ENCODE results near the gene KCNJ3.
"Not testable (repeated sequence)": the region's sequence is repeated elsewhere in the genome, so short reads cannot be mapped to it uniquely, and the experiment has no call there.

Gene KCNJ3

DNA sequence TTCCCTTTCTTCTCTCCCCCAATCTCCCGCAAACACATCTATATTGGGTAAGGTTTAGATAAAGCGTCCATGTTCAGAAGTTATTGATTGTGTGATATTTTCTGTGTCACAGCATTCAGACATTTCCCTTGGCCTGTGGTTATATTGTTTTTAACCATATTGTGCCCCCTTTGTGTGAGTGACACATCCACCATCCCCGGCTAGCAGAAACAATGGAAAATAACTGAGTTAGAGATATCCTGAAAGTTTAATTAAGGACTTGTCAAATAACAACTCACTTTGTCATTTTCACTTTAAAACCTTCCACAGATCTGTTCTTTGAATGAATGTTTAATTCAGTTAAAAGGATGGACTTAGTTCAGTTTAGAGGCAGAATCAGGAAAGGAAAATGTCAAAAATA lies 151.0 kb downstream of the KCNJ3 start:
- no peak for DNase-seq

GRCh38 chr2:154850532-154850931 lies 152.0 kb downstream of the KCNJ3 start:
- DNase-seq, result no peak

DNA sequence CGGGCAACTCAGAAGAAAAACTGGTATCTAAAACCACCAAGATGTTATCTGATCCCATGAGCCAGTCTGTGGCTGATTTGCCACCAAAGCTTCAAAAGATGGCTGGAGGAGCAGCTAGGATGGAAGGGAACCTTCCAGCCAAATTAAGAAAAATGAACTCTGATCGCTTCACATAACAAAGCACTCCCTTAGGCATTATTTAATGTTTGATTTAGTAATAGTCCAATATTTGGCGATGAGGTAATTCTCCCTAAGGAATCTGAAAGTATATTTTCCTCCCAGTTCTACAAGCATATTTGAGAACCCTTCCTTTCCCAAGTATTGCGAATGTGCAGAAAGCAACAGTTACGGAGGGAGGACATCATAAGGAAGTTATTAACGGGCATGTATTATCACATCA lies 156.6 kb downstream of the KCNJ3 start:
- DNase-seq, result no peak

GRCh38 chr2:154867151-154867550 lies 168.7 kb downstream of the KCNJ3 start:
- not testable (repeated sequence) for DNase-seq

GRCh38 chr2:154875999-154876398 lies 177.5 kb downstream of the KCNJ3 start:
- DNase-seq, result no peak

GRCh38 chr2:154882725-154883124 lies 184.2 kb downstream of the KCNJ3 start:
- no peak for DNase-seq

DNA sequence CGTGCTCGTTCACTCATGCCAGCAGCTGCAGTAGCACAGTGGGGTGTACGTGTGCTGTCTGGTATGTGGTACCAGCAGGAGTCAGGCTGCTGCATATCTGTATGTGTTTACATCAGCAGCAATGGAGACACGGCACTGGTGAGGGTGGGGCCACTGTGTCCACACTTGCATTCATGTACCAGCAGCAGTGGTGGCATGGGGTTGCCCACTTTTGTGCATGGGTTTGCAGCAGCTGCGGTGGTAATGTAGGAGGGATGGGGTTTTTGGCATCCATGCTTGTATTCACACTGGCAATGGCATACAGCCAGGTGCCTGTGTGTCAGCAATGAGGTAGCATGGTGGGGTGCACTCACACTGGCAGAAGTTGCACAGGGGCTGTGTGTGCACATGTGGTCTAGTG lies 187.8 kb downstream of the KCNJ3 start:
- no peak for DNase-seq

DNA sequence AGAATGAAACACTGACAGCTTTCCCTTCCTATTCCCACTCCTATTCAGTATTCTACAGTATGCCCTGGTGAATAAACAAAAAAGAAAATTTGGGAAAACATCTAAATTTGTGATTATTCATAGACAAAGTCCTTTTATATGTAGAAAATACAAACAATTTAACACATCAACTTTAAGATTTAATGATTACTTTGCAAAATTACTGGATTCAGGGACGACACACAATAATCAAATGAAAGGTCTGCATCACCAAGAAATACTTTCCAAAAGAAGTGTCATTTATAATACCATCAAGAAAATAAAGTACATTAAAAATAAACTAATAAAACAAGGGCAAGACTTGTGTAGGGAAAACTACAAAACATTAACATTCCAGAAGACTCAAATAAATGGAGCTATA lies 199.8 kb downstream of the KCNJ3 start:
- DNase-seq, result no peak

DNA sequence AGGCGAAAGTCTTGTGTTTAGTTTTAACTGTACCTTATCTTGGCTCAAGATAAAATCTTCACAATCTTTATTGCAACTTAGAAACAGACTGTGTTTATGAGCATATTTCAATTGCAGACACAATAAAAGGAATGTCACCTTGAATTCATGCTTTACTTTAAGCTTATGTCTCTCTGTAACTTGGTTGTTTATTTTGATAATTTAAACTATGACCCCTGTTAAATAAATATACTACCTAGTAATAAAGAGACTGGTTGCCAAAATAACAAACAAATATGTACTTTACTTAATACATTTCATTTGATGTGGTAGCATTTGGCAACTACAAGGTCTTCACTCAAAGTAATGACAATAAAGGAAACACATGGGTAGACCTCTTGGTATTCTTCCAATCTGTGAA lies 202.6 kb downstream of the KCNJ3 start:
- no peak for DNase-seq

Data from stimulated activated CD4-positive, alpha-beta T cell treated with anti-CD3 and anti-CD28 coated beads, Interleukin-4, amount 100 ng/mL, for 24 hours (primary cell).